Transverse colon (tissue), 4 donors: ENCODE data around the gene VPS52.

ENCODE experiments used
- POLR2A ChIP-seq: fragments of 450-650 bp; IDR thresholded peaks from one replicate; pipeline ENCODE4 v1.6.1; 2016; ENCODE audit warnings: antibody characterized with exemption, mild to moderate bottlenecking, moderate library complexity
- POLR2AphosphoS5 ChIP-seq, 3 donors: sonication (generic); formaldehyde crosslinking; IDR thresholded peaks; one replicate each; pipeline ENCODE4 v1.6.1; 2016; ENCODE audit warnings: antibody characterized with exemption in 3 of 3
- TF ChIP-seq, protein P1 (sequence below), 5 experiments: fragments of 200-600 bp in 3 of 5; fragments of 450-650 bp in 2 of 5; sonication (generic) in 3 of 5; IDR thresholded peaks; 1 replicate in 2 of 5; 2 replicates in 3 of 5; pipeline ENCODE4 v1.5.1; 2016 to 2017; ENCODE audit warnings: antibody characterized with exemption in 5 of 5, inconsistent platforms in 3 of 5, mild to moderate bottlenecking in 2 of 5, moderate library complexity in 1 of 5

DNA sequence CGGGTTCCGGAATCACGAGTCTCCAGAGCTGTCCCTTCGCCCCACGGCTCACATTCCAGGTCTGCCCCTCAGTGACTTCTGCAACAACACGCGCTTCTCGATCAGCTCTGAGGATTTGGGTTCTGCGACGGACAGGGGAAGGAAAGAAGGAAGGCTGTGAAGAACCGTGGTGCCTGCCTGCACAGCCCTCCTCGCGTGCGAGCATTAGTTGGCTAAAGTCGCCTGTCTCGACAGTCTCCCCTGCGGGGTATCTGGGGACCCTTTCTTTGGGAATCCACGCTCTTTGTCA is 23.1 kb downstream of the VPS52 start:
- TF ChIP-seq POLR2A: no peak
- TF ChIP-seq, protein P1, sequence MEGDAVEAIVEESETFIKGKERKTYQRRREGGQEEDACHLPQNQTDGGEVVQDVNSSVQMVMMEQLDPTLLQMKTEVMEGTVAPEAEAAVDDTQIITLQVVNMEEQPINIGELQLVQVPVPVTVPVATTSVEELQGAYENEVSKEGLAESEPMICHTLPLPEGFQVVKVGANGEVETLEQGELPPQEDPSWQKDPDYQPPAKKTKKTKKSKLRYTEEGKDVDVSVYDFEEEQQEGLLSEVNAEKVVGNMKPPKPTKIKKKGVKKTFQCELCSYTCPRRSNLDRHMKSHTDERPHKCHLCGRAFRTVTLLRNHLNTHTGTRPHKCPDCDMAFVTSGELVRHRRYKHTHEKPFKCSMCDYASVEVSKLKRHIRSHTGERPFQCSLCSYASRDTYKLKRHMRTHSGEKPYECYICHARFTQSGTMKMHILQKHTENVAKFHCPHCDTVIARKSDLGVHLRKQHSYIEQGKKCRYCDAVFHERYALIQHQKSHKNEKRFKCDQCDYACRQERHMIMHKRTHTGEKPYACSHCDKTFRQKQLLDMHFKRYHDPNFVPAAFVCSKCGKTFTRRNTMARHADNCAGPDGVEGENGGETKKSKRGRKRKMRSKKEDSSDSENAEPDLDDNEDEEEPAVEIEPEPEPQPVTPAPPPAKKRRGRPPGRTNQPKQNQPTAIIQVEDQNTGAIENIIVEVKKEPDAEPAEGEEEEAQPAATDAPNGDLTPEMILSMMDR (IDR thresholded peaks at IDR 0.05): peak in 2 of 5 experiments; percentile 22 to 46
- TF ChIP-seq POLR2AphosphoS5 (IDR thresholded peaks at IDR 0.05): no peak
